Ovary (tissue), 3 donors: ENCODE measurements around the gene PLLP.

Source experiments
- EP300 ChIP-seq: sonication (generic); formaldehyde crosslinking; IDR thresholded peaks from one replicate; pipeline ENCODE4 v1.6.1; 2017; ENCODE audit warnings: antibody characterized with exemption
- POLR2A ChIP-seq: fragments of 450-650 bp; IDR thresholded peaks from one replicate; pipeline ENCODE4 v1.6.1; 2017; ENCODE audit warnings: antibody characterized with exemption, mild to moderate bottlenecking, moderate library complexity
- TF ChIP-seq, protein P1 (sequence below), 3 donors: fragments of 450-650 bp in 2 of 3; fragments of 200-600 bp in 1 of 3; IDR thresholded peaks; one replicate each; pipeline versions ENCODE4 v1.5.1 to v1.8.0; 2016 to 2022; ENCODE audit warnings: antibody characterized with exemption in 3 of 3, mild to moderate bottlenecking in 1 of 3
- donor health status: DM: no; HTN: no; CAD: no.

DNA sequence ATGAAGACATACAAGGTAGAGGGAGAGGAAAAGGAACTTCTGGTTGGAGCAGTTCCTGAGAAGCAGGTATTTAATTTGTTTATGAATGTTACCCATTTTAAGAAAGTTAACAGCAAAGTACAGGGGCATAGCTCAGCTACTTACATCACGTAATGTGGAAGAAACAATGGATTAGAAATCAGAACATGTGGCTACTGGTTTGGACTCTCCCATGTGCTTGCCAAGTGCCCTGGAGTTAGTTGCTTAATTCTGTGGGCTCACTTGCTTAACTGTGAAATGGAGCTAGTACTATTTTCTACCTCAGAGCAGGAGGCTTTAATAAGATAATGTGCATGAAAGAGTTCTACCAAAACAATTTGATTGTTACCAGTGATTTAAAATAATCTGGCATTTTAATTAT lies 71.0 kb downstream of the PLLP start:
- TF ChIP-seq, protein P1, sequence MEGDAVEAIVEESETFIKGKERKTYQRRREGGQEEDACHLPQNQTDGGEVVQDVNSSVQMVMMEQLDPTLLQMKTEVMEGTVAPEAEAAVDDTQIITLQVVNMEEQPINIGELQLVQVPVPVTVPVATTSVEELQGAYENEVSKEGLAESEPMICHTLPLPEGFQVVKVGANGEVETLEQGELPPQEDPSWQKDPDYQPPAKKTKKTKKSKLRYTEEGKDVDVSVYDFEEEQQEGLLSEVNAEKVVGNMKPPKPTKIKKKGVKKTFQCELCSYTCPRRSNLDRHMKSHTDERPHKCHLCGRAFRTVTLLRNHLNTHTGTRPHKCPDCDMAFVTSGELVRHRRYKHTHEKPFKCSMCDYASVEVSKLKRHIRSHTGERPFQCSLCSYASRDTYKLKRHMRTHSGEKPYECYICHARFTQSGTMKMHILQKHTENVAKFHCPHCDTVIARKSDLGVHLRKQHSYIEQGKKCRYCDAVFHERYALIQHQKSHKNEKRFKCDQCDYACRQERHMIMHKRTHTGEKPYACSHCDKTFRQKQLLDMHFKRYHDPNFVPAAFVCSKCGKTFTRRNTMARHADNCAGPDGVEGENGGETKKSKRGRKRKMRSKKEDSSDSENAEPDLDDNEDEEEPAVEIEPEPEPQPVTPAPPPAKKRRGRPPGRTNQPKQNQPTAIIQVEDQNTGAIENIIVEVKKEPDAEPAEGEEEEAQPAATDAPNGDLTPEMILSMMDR (IDR thresholded peaks at IDR 0.05) = no peak
- no peak for TF ChIP-seq POLR2A
- TF ChIP-seq EP300 = no peak
